ENCODE data around the gene NAGS.

The NAGS gene

DNA sequence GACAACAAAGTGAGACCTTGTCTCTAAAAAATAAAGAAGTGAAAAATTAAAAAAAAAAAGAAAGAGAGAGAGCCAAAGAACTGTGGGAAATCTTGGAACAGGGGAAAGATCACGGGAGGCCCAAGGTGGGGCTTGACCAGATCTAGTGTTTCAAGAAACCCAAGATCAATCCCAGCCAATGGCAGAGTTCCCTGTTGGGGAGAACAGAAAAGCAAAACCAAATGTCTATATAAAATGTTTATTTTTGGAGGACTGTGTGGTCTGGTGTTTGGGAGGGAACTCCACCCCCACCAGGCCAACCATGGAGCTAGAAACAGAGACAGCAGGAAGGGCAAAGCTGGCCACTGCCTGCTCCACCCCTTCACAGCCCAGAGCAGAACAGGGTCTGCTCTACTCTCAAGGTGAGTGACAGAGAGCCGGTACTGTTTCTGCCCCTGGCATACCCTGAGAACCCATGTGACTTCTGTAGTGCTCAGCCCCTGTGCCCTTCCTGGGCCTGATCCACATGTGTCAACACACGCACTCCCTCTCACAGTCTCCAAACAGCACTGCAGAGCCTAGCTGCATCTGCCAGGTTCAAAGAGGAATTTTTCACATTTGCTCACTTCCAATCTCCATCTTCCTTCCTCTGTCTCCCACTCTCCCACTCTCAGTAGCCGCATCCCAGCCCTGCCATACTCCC, 6.7 kb downstream of the NAGS start:
- H2AFZ ChIP-seq (ENCODE audit: low read depth, low read length) = no peak overlapping the region
- H4K20me1 ChIP-seq (ENCODE audit: insufficient read depth, low read length) = no peaks in the 10 kb centered on the region
- H3K9ac ChIP-seq (ENCODE audit: low read length) = no peak overlapping the region
- H3K27me3 ChIP-seq (ENCODE audit: low read depth, low read length) = no peaks in the 10 kb centered on the region
- H3K79me2 ChIP-seq (ENCODE audit: low read length) = peaks cover 13% of the 10 kb centered on the region
- peaks cover 2% of the 10 kb centered on the region for H3K36me3 ChIP-seq (replicated peaks; ENCODE audit: low read depth, low read length)
- no peak overlapping the region for H3K4me2 ChIP-seq (ENCODE audit: low read length)
- TF ChIP-seq, protein P1, sequence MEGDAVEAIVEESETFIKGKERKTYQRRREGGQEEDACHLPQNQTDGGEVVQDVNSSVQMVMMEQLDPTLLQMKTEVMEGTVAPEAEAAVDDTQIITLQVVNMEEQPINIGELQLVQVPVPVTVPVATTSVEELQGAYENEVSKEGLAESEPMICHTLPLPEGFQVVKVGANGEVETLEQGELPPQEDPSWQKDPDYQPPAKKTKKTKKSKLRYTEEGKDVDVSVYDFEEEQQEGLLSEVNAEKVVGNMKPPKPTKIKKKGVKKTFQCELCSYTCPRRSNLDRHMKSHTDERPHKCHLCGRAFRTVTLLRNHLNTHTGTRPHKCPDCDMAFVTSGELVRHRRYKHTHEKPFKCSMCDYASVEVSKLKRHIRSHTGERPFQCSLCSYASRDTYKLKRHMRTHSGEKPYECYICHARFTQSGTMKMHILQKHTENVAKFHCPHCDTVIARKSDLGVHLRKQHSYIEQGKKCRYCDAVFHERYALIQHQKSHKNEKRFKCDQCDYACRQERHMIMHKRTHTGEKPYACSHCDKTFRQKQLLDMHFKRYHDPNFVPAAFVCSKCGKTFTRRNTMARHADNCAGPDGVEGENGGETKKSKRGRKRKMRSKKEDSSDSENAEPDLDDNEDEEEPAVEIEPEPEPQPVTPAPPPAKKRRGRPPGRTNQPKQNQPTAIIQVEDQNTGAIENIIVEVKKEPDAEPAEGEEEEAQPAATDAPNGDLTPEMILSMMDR (IDR thresholded peaks at IDR 0.05; ENCODE audit: low read depth, low read length) = no peak
- no peak for TF ChIP-seq EZH2phosphoT487 (IDR thresholded peaks at IDR 0.05; ENCODE audit: low read depth)
- H3K9me3 ChIP-seq (ENCODE audit: insufficient read depth, low read length) = no peaks in the 10 kb centered on the region
- no peak overlapping the region for H3K4me3 ChIP-seq (ENCODE audit: low read length)
- no peak overlapping the region for H3K27ac ChIP-seq (ENCODE audit: low read length)
- peaks cover 14% of the 10 kb centered on the region for H3K4me1 ChIP-seq (ENCODE audit: low read length)

DNA sequence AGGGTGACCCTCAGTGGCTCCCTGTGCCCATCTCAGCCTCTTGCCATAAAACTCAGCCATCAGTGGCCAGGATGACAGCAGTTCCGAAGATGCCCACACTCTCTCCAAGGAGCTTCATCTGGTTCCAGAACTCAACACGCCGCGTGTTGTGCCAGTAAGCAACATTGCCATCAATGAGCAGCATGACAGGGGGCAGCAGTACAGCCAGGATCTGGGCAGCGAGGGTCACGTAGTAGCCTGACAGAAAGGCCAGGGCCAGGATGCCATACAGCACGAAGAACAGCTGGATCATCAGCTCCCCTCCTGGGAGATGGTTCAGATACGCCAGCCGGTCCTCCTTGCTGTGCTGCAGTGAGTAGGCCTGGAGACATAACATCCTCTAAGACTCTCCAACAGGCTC, 7.5 kb downstream of the NAGS start:
- H3K4me2 ChIP-seq (ENCODE audit: low read length) = no peak overlapping the region
- peaks cover 13% of the 10 kb centered on the region for H3K79me2 ChIP-seq (ENCODE audit: low read length)
- no peak overlapping the region for H3K4me3 ChIP-seq (ENCODE audit: low read length)
- no peaks in the 10 kb centered on the region for H3K27me3 ChIP-seq (ENCODE audit: low read depth, low read length)
- H3K4me1 ChIP-seq (ENCODE audit: low read length) = peaks cover 14% of the 10 kb centered on the region
- H3K36me3 ChIP-seq (replicated peaks; ENCODE audit: low read depth, low read length) = peaks cover 2% of the 10 kb centered on the region
- no peak overlapping the region for H2AFZ ChIP-seq (ENCODE audit: low read depth, low read length)
- no peaks in the 10 kb centered on the region for H3K9me3 ChIP-seq (ENCODE audit: insufficient read depth, low read length)
- no peak overlapping the region for H3K9ac ChIP-seq (ENCODE audit: low read length)
- H4K20me1 ChIP-seq (ENCODE audit: insufficient read depth, low read length) = no peaks in the 10 kb centered on the region
- no peak overlapping the region for H3K27ac ChIP-seq (ENCODE audit: low read length)
- TF ChIP-seq, protein P1 (IDR thresholded peaks at IDR 0.05; ENCODE audit: low read depth, low read length) = no peak

DNA sequence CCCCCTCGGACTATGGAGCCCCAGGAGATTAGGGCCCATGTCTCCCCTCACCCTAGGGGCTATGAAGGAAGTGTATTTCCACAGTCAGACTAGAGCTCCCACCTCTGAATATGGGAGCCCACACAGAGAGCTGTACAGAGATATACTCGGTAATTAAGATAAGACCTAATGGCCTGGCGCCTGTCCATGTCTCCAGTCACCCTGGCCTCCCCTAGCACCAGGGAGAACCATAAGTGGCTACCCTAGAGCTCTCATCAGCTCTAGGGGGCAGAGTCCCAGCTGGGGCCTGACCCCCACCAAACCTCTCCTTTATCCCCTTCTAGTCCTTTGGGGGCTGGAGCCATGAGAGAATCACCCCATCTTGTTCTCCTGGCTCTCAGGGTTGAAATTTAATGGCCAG, 8.0 kb downstream of the NAGS start:
- Histone ChIP-seq H3K27ac (ENCODE audit: low read length) (no peak overlapping the region), H3K4me2 (ENCODE audit: low read length) (no peak overlapping the region), H3K79me2 (ENCODE audit: low read length) (peaks cover 13% of the 10 kb centered on the region)

DNA sequence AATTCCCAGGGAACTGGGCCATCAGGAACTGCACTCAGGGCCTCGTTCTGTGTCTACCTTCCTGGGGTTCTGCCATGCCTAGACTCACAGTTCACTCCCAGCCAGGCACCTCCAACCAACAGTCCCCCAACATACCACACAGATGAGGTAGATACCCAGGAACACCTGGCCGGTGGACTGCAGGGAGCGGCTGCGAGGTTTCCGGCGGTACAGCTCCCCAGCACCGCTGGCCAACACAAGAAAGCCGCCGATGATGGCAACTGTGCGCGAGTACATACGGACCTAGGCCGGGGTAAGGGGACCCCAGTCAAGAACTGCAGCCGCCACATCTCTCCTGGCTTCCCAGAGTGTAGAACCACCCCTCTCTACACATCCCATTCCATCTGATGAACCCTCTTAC, 8.5 kb downstream of the NAGS start:
- peaks cover 2% of the 10 kb centered on the region for H3K36me3 ChIP-seq (replicated peaks; ENCODE audit: low read depth, low read length)
- peaks cover 13% of the 10 kb centered on the region for H3K79me2 ChIP-seq (ENCODE audit: low read length)
- no peaks in the 10 kb centered on the region for H4K20me1 ChIP-seq (ENCODE audit: insufficient read depth, low read length)
- no peak overlapping the region for H2AFZ ChIP-seq (ENCODE audit: low read depth, low read length)
- no peak for TF ChIP-seq EZH2phosphoT487 (IDR thresholded peaks at IDR 0.05; ENCODE audit: low read depth)
- TF ChIP-seq, protein P1 (IDR thresholded peaks at IDR 0.05; ENCODE audit: low read depth, low read length) = no peak
- no peaks in the 10 kb centered on the region for H3K27me3 ChIP-seq (ENCODE audit: low read depth, low read length)
- no peak overlapping the region for H3K4me3 ChIP-seq (ENCODE audit: low read length)
- no peak overlapping the region for H3K4me2 ChIP-seq (ENCODE audit: low read length)
- no peak overlapping the region for H3K9ac ChIP-seq (ENCODE audit: low read length)
- peaks cover 10% of the 10 kb centered on the region for H3K4me1 ChIP-seq (ENCODE audit: low read length)
- H3K27ac ChIP-seq (ENCODE audit: low read length) = no peak overlapping the region
- H3K9me3 ChIP-seq (ENCODE audit: insufficient read depth, low read length) = no peaks in the 10 kb centered on the region

More for the DNA sequence above, 8.0 kb downstream of the NAGS start:
- no peak overlapping the region for H2AFZ ChIP-seq (ENCODE audit: low read depth, low read length)
- H3K27me3 ChIP-seq (ENCODE audit: low read depth, low read length) = no peaks in the 10 kb centered on the region
- no peak overlapping the region for H3K9ac ChIP-seq (ENCODE audit: low read length)
- H3K36me3 ChIP-seq (replicated peaks; ENCODE audit: low read depth, low read length) = peaks cover 2% of the 10 kb centered on the region
- peaks cover 14% of the 10 kb centered on the region for H3K4me1 ChIP-seq (ENCODE audit: low read length)
- TF ChIP-seq EZH2phosphoT487 (IDR thresholded peaks at IDR 0.05; ENCODE audit: low read depth) = no peak
- TF ChIP-seq, protein P1 (IDR thresholded peaks at IDR 0.05; ENCODE audit: low read depth, low read length) = no peak
- H3K4me3 ChIP-seq (ENCODE audit: low read length) = no peak overlapping the region
- no peaks in the 10 kb centered on the region for H4K20me1 ChIP-seq (ENCODE audit: insufficient read depth, low read length)
- no peaks in the 10 kb centered on the region for H3K9me3 ChIP-seq (ENCODE audit: insufficient read depth, low read length)

Measured in OCI-LY3 (cell line).